Measurements from ENCODE around the gene HMGXB4.
"Not testable (repeated sequence)": the region's sequence is repeated elsewhere in the genome, so short reads cannot be mapped to it uniquely, and the experiment has no call there.

Gene HMGXB4, protein sequence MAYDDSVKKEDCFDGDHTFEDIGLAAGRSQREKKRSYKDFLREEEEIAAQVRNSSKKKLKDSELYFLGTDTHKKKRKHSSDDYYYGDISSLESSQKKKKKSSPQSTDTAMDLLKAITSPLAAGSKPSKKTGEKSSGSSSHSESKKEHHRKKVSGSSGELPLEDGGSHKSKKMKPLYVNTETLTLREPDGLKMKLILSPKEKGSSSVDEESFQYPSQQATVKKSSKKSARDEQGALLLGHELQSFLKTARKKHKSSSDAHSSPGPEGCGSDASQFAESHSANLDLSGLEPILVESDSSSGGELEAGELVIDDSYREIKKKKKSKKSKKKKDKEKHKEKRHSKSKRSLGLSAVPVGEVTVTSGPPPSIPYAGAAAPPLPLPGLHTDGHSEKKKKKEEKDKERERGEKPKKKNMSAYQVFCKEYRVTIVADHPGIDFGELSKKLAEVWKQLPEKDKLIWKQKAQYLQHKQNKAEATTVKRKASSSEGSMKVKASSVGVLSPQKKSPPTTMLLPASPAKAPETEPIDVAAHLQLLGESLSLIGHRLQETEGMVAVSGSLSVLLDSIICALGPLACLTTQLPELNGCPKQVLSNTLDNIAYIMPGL

GRCh38 chr22:35257321-35258190 lies at the start of gene HMGXB4:
Gene HMGXB4, plus strand, starts transcription at chr22:35257493. Its CDS starts 4,898 bp downstream, at chr22:35262391.
- DNase-seq (ENCODE audit: low read depth) = peak; percentile 87

GRCh38 chr22:35208003-35208402 lies 49.3 kb upstream of the HMGXB4 start:
- DNase-seq (ENCODE audit: low read depth) = no peak

DNA sequence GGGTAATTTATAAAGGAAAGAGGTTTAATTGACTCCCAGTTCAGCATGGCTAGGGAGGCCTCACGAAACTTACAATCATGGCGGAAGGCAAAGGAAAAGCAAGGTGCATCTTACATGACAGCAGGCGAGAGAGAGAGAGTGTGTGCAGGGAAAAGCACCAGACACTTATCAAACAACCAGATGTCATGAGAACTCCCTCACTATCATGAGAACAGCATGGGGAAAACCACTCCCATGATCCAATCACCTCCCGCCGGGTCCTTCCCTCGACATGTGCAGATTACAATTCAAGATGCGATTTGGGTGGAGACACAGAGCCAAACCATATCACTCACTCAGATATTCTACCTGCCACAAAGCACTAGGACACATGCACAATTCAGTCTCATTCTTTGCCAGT lies 48.1 kb upstream of the HMGXB4 start:
- DNase-seq (ENCODE audit: low read depth) = no peak

- DNase-seq (ENCODE audit: low read depth) = peak; percentile 67
Measured at GRCh38 chr22:35212009-35212408, 45.3 kb upstream of the HMGXB4 start.

DNA sequence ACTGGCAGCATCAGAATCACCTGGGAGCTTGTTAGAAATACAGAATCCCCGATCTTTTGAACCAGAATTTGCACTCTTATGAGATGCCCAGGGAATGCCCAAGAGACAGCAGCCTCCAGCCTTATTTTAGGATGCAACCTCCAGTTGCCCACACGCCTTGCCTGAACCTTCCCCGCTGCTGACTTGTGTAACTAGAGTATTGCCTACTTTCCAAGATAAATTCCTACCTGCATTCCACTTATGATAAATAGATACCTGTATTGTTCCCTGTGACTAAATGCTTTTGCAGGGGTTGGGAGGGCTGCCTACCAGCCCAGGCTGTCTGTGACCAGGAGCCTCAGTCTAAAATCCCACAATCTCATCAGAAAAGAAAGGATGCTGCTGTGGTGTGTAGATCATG lies 44.3 kb upstream of the HMGXB4 start:
- no peak for DNase-seq (ENCODE audit: low read depth)

DNA sequence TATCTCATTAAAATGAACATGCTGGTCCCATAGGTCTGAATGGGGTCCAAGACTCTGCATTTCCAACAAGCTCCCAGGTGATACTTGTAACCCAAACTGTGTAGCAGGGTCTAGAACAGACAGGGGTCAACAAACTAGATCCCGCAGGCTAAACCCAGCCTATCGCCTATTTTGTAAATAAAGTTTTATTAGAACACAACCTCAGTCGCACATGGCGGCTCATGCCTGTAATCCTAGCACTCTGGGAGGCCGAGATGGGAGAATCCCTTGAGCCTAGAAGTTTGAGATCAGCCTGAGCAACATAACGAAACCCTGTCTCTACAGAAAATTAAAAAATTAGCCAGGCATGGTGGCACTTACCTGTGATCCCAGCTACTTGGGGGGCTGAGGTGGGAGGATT lies 42.3 kb upstream of the HMGXB4 start:
- DNase-seq (ENCODE audit: low read depth) = no peak

- DNase-seq (ENCODE audit: low read depth) = no peak
Measured at GRCh38 chr22:35215993-35216392, 41.3 kb upstream of the HMGXB4 start.

- DNase-seq (ENCODE audit: low read depth) = no peak
Measured at GRCh38 chr22:35217527-35217926, 39.8 kb upstream of the HMGXB4 start.

- DNase-seq (ENCODE audit: low read depth) = peak; percentile 19
Measured at GRCh38 chr22:35218079-35218478, 39.2 kb upstream of the HMGXB4 start.

DNA sequence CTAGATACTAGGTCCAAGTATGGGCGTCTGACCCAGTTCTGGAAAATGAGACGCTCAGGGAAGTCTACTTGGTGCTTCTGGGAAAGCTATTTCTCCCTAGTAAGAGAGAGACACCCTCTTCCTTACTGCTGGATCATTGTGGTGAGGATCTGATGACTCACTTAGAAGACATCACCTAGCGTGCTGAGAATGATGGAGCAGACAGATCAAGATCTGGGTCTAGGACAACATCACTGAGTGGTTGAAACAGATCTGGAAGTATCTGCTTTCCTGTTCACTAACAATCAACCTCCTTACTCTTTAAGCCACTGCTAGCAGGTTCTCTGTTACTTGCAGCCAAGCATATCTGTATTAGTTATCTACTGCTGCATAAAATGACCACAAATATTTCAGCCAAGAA lies 38.3 kb upstream of the HMGXB4 start:
- peak; percentile 80 for DNase-seq (ENCODE audit: low read depth)

DNA sequence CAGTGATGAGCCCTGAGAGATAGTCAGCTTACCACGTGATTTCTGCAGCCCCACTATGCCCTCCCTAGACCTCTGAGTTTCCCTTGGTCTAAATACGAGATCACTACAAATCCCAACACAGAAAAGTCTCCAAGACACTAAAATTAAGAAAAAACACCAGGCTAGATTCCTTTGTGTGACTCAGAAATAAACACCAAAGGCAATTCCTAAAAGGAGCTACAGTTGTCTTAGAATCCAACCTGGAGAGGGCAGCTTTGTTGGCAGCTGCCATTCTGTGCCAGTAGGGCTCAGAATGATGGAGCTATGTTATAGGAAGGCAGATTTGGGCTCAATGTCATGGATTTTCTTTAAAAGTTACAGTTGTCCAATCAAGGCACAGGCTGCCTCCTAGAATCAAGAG lies 37.1 kb upstream of the HMGXB4 start:
- DNase-seq (ENCODE audit: low read depth) = no peak

DNA sequence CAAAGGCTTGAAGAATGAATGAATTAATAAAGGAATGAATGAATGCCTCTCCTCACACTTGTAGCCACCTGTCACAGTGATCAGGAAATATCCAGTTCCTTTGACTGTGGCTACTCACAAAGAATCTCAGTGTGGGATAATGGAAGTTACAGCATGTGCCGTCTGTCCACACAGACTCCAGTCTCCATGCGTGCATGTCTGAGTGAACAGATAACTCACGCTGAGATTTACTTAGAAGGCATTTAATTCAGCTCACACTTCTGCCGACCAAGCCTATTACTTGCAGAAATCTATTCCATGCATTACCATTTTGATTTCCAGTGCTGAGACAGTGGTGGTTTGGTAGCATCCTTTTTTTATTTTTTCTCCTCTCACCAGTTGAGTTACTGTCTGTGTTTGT lies 32.3 kb upstream of the HMGXB4 start:
- no peak for DNase-seq (ENCODE audit: low read depth)

DNA sequence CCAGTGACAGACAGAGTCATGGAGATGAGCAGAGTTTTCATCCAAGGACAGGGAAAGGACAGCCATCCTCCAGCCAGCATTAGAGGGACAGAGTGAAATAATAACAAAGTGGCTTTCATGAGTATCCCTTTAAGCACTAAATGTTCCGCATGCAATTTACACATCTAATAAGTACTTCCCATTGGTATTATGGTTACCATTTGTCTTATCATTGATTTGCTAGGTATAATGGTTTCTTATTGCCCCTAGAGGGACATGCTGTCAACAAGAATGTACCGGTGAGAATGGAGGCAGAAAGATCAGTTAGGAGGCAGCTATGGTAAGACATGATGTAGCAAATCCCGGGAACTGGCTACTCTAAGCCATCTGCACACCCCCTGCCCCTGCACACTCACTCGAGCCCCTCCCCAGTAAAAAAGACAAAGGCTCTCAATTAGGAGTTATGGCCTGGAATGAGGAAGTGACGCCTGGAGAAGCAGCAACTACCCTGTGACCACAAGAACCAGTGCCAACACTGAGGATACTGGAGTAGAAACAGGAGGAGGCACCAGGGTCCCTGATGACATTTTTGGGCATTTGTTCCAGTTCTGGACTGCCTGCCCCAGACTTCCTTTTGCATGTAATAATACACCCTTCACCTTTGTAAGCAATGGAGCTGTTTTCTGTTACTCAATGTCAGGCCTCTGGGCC lies 30.2 kb upstream of the HMGXB4 start:
- no peak for DNase-seq (ENCODE audit: low read depth)

DNA sequence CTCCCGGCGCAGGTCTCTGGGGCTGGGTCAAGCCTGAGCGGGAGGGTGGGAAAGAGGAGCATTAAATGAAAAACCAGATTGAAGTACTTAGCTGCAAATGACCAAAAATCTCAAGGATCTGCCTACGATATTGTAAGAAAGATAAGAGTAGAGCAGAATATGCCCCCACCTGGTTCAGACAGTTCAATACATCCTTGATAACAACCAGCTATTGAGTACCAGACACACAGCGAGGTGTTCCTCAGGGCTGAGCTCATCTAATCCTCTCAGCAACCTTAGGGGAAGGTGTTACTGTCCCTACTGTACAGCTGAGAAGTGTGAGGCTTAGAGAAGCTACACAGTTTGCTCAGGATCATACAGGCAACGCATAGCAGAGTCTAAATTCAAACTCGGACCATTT lies 27.4 kb upstream of the HMGXB4 start:
- DNase-seq (ENCODE audit: low read depth) = no peak

GRCh38 chr22:35230417-35230816 lies 26.9 kb upstream of the HMGXB4 start:
- DNase-seq (ENCODE audit: low read depth) = no peak

- DNase-seq (ENCODE audit: low read depth) = no peak
Measured at GRCh38 chr22:35230839-35231584, 26.3 kb upstream of the HMGXB4 start.

DNA sequence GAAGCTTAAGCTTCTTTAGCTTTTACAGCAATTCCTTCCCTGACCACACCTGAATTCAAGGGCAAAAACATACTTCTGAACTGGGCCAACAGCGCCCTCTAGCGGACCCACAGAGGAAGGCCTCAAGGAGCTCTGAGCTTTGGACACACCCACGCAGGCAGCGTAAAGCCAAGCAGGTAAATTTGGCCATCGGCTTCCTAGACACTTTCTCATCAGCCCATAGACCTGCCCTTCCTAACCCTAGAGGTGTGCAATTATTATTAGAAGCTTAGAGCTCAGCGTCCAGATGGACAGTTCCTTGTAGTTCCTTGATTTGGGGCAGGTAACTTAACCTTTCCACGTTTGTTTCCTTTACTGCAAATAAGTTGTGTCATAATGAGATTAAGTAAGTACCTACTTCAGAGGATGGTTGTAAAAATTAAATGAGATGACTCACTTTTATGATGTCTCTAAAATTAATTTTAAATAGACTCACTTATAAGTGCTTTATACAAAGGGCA lies 25.7 kb upstream of the HMGXB4 start:
- peak; percentile 58 for DNase-seq (ENCODE audit: low read depth)

DNA sequence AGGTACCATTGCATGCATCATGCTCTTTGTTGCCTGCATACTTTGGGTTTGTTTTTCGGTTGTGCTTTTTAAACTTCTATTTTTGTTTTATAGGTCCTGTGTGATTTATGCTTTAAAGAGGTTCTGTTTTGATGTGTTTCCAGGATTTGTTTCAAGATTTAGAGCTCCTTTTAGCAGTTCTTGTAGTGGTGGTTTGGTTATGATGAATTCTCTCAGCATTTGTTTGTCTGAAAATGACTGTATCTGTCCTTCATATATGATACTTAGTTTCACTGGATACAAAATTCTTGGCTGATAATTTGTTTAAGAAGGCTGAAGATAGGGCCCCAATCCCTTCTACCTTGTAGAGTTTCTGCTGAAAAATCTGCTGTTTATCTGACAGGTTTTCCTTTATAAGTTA lies 18.5 kb upstream of the HMGXB4 start:
- DNase-seq (ENCODE audit: low read depth) = not testable (repeated sequence)

DNA sequence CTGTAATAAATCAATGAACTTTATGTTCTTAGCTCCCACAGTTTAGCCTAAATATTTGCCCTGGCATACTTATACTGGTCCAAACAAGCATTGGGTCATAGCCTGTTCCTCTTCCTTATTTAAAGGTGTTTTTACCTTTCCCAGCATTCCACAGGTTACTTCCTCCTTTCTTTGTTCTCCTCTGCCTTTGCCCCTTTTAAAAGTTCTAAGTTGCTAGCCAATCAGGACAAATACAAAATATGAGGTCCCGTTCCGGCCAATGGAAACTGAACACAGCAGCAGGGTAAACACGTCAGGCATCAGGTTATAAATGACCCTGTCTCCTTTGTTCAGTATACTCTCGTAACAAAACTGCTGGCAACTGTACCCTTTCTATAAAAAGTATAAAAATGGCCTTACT lies 12.8 kb upstream of the HMGXB4 start:
- not testable (repeated sequence) for DNase-seq (ENCODE audit: low read depth)

- DNase-seq (ENCODE audit: low read depth) = no peak
Measured at GRCh38 chr22:35250156-35250555, 7.1 kb upstream of the HMGXB4 start.

- no peak for DNase-seq (ENCODE audit: low read depth)
Measured at GRCh38 chr22:35253946-35254345, 3.3 kb upstream of the HMGXB4 start.
